Measurements from ENCODE around the gene DLGAP1.
"Not testable (repeated sequence)": the region's sequence is repeated elsewhere in the genome, so short reads cannot be mapped to it uniquely, and the experiment has no call there.

Gene DLGAP1

DNA sequence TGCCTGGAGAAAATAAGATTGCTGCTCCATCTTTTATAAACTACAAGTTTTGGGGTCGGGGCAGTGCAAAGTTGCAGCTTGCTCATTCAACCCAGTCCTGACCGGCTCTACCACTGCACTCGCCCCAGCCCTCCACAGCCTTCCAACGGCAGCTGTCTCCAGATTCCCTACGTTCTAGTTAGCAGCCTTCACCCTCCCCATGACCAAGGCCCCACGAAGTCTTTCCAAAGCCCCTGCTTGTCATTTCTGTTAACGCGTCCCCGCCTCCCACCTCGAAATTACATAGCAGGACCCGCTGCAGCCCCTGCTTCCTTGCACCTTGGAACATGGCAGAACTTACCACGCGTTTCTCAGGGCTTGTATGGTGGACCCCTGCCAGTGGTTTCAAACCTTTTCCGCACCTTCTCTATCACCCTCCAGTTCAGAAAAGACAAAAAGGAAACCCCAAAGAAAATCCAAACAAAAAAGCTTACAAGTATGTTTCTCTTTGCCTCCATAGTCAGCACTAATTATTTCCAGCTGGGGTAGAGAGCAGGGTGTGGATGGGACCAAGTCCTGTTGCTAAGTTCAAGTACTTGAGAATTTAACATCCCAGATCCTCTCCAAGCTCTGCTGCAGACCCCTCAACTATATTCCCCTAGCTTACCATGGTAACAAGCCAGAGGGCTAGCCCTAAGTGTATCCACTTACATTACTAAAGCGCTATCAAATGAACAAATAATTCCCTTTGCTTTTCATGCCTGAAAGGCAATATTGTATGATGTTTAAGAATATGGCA, 843.6 kb downstream of the DLGAP1 start (continued):
- no peak for TF ChIP-seq ZNF311 (tag by site-specific recombination; IDR thresholded peaks at IDR 0.05; ENCODE audit: borderline replicate concordance)

DNA sequence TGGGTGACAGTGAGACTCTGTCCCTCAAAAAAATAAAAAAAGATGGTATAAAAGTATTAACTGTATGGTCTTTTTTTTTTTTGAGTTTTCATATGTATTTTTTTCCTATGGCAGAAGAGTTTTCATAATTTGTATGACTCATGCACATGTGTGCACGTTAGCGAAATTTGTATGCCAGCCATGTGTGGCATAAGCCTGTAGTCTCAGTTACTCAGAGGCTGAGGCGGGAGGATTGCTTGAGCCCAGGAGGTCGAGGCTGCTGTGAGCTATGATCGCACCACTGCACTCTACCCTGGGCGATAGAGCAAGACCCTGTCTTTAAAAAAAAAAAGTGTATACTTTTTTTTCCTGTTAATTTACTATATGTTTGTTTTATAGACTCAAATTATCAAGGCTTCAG, 844.3 kb downstream of the DLGAP1 start:
- POLR2A ChIA-PET: no interaction called here
- Histone ChIP-seq H3K27ac (ENCODE audit: extremely low read depth, low read depth, low read length) (no peak overlapping the region), H3K9me3 (ENCODE audit: control insufficient read depth, insufficient read depth, low read depth, low read length) (no peaks in the 10 kb centered on the region), H3K36me3 (ENCODE audit: control insufficient read depth in 2 of 2, insufficient read depth in 1 of 2, low read length in 2 of 2) (no peaks in the 10 kb centered on the region), H3K4me3 (ENCODE audit: low read depth, low read length) (no peak overlapping the region), H3K4me1 (ENCODE audit: control insufficient read depth, insufficient read depth, low read length) (peaks cover 2% of the 10 kb centered on the region; the same call in 1 of the 2 replicates)
- CTCF ChIA-PET: no interaction called here
- TF ChIP-seq ZXDB (tag by site-specific recombination; IDR thresholded peaks at IDR 0.05) (no peak), ZNF660 (tag by site-specific recombination; IDR thresholded peaks at IDR 0.05) (no peak)

- Histone ChIP-seq H3K4me1 (ENCODE audit: control insufficient read depth, insufficient read depth, low read length) (peaks cover 5% of the 10 kb centered on the region), H3K4me3 (ENCODE audit: low read depth, low read length) (no peak overlapping the region), H3K36me3 (ENCODE audit: control insufficient read depth in 2 of 2, insufficient read depth in 1 of 2, low read length in 2 of 2) (no peaks in the 10 kb centered on the region), H3K27ac (ENCODE audit: extremely low read depth, low read depth, low read length) (no peak overlapping the region), H3K9me3 (ENCODE audit: control insufficient read depth, insufficient read depth, low read depth, low read length) (no peaks in the 10 kb centered on the region)
- TF ChIP-seq ZNF449 (tag by site-specific recombination; IDR thresholded peaks at IDR 0.05): no peak
- no peak for TF ChIP-seq ZSCAN23 (tag by site-specific recombination; IDR thresholded peaks at IDR 0.05)
- TF ChIP-seq, protein P1, sequence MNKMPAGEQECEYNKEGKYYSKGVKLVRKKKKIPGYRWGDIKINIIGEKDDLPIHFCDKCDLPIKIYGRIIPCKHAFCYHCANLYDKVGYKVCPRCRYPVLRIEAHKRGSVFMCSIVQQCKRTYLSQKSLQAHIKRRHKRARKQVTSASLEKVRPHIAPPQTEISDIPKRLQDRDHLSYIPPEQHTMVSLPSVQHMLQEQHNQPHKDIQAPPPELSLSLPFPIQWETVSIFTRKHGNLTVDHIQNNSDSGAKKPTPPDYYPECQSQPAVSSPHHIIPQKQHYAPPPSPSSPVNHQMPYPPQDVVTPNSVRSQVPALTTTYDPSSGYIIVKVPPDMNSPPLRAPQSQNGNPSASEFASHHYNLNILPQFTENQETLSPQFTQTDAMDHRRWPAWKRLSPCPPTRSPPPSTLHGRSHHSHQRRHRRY (tag by site-specific recombination; IDR thresholded peaks at IDR 0.05): no peak
- no peak for TF ChIP-seq PBX3 (CRISPR knock-in tag; IDR thresholded peaks at IDR 0.05)
- TF ChIP-seq ZNF214 (tag by site-specific recombination; IDR thresholded peaks at IDR 0.05; ENCODE audit: borderline replicate concordance): no peak
- no peak for TF ChIP-seq ZNF433 (tag by site-specific recombination; IDR thresholded peaks at IDR 0.05; ENCODE audit: low read depth)
- CTCF ChIA-PET: interaction anchor here (1.2 kb wide), 1 partner anchor 16 kb away, joined by 3 read pairs; no protein-coding TSS in a partner anchor
- POLR2A ChIA-PET: no interaction called here
These were observed 844.9 kb downstream of the DLGAP1 start for GRCh38 chr18:3610188-3610708.

- Histone ChIP-seq H3K4me1 (ENCODE audit: control insufficient read depth, insufficient read depth, low read length) (peaks cover 16% of the 10 kb centered on the region), H3K36me3 (ENCODE audit: control insufficient read depth in 2 of 2, insufficient read depth in 1 of 2, low read length in 2 of 2) (no peaks in the 10 kb centered on the region), H3K9me3 (ENCODE audit: control insufficient read depth, insufficient read depth, low read depth, low read length) (no peaks in the 10 kb centered on the region), H3K27ac (ENCODE audit: extremely low read depth, low read depth, low read length) (no peak overlapping the region), H3K4me3 (ENCODE audit: low read depth, low read length) (no peak overlapping the region)
- CTCF ChIA-PET: interaction anchor here (0.6 kb wide), 1 partner anchor 41 kb away, joined by 3 read pairs; no protein-coding TSS in a partner anchor
- POLR2A ChIA-PET: no interaction called here
- no peak for TF ChIP-seq ZNF292 (tag by site-specific recombination; IDR thresholded peaks at IDR 0.05; ENCODE audit: borderline replicate concordance, low read depth)
These were observed 846.6 kb downstream of the DLGAP1 start for GRCh38 chr18:3608488-3608887.

DNA sequence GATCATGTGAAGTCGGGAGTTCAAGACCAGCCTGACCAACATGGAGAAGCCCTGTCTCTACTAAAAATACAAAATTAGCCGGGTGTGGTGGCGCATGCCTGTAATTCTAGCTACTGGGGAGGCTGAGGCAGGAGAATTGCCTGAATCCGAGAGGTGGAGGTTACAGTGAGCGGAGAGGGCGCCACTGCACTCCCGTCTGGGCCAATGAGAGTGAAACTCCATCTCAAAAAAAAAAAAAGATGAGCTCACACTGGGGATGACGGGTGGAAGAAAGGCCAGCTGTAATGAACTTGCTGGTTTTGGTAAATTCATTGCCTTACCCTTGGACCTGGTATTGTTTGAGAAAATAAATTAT, 847.0 kb downstream of the DLGAP1 start:
- H3K36me3 ChIP-seq (ENCODE audit: control insufficient read depth in 2 of 2, insufficient read depth in 1 of 2, low read length in 2 of 2); H3K9me3 ChIP-seq (ENCODE audit: control insufficient read depth, insufficient read depth, low read depth, low read length); H3K4me3 ChIP-seq (ENCODE audit: low read depth, low read length); H3K27ac ChIP-seq (ENCODE audit: extremely low read depth, low read depth, low read length); POLR2A ChIA-PET: not testable (repeated sequence)
- H3K4me1 ChIP-seq (ENCODE audit: control insufficient read depth, insufficient read depth, low read length): peaks cover 16% of the 10 kb centered on the region
- 0 out of 2 replicates have a peak, but pooled peaks have one; percentile 10 for TF ChIP-seq ZNF140 (tag by site-specific recombination; IDR thresholded peaks at IDR 0.05)
- CTCF ChIA-PET: interaction anchor here (0.6 to 1.7 kb wide), 2 partner anchors 14 to 41 kb away, joined by 3 to 4 read pairs; no protein-coding TSS in a partner anchor
